Right lung (tissue), 5 donors: ENCODE results near the gene AMIGO2. TPM values are rescaled to one million over a fixed set of nuclear protein-coding genes. Genes with fewer than 3 reads are reported as not detected.
"Not testable (repeated sequence)": the region's sequence is repeated elsewhere in the genome, so short reads cannot be mapped to it uniquely, and the experiment has no call there.

Experiments
- DNase-seq, 2 donors: peaks; one replicate each; pipeline ENCODE4 v3.0.0-alpha.2; 2013
- polyA plus RNA-seq, 5 donors: library from polyadenylated mRNA; unstranded; fragments of 120-200 nt; gene quantifications; one replicate each; pipeline versions ENCODE4 v1.2.1 to v1.2.3, GENCODE V29; 2013; ENCODE audit warnings: inconsistent platforms in 1 of 5, low replicate concordance in 1 of 5; ENCODE audit not compliant: insufficient read length in 5 of 5, insufficient read depth in 1 of 5

AMIGO2 gene
- polyA plus RNA-seq, 5 donors = 2.2 to 3.8 (median 2.9) TPM

GRCh38 chr12:47075192-47076084, 4.3 kb downstream of the AMIGO2 start:
- DNase-seq = no peak

- DNase-seq = no peak
Measured at GRCh38 chr12:47074757-47075156, 5.0 kb downstream of the AMIGO2 start.

- no peak for DNase-seq
Measured at GRCh38 chr12:47073951-47074350, 5.8 kb downstream of the AMIGO2 start.

- DNase-seq = no peak
Measured at GRCh38 chr12:47071241-47071852, 8.4 kb downstream of the AMIGO2 start.

DNA sequence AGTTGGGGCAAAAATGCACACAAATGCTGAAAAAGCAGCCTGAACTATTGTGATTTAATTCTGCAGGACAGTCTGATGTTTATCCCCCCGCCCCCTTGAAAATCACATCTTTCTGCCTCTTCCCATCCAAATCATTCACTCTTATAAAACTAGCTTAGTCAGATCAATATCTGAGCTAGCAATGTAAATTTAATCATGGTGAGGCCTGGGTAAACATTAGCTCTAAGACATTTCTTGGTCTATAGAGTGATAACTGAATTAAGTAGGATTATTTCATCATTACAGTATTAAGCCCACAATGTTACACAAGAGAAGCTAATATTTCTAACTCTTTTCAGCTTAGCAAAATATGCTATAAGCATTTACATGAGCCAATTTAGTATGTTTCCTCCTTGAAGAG, 9.4 kb downstream of the AMIGO2 start:
- DNase-seq = no peak

GRCh38 chr12:47068539-47068938, 11.2 kb downstream of the AMIGO2 start:
- DNase-seq = no peak

DNA sequence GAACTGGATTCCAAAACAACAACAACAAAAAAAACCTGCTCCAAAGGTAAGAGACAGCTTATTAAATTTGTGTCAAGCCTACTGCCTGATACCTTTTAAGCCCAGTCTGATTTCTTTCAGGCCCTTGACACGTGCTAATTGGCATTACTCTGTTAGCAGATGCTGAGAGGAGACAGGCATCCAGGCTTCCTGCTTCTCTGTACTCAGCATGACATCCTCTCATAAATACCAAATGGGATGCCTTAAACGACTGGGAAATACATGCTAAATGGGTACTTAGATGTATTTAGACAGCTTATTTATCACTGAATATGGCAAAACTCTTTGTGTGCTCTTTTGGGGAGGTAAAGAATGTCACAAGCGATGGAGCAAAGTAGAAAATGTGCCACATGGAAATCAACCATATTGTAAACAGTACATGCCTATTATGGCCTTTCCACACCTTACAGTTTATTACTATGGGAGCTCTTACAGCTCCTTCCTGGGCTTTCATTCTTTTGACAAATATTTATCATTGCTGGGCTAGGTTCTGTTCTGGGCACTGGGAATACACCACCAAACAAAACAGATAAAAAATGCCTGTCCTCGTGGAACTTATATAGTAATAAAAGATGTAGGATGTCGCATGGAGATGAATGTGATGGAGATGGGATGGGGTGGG, 11.9 kb downstream of the AMIGO2 start:
- no peak for DNase-seq

- DNase-seq = no peak
Measured at GRCh38 chr12:47067176-47067575, 12.6 kb downstream of the AMIGO2 start.

DNA sequence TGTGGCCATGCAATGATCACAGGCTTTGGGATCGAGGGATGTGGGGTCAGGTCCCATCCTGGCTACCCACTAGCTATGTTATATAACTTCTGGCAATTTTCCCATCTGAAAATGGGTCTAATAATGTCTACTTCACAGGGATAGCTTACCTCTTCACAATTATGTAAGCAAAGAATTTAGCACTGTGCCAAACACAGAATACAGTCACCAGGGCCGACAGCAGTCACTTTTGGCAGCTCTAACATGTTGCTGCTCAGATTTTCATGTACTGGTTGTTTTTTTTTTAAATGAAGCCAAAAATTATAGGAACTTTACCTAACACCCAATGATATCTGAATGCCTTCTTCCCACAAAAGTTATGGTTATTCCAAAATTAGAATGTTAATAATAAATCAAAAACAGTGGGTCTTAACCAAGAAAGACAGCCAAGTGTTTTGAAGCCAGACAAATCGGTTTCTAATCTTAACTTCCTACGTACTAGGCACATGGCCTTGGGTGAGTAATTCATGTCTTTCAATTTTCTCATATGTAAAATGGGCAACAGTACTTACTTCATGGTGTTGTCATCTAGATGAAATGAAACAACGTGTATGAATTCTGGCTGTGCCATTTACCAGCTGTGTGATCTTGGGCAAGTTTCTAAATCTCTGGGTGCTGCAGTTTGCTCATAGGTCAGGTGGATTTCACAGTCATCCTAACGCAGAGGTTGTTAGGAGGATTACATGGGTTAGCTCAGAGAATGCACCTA, 13.3 kb downstream of the AMIGO2 start:
- DNase-seq = no peak

DNA sequence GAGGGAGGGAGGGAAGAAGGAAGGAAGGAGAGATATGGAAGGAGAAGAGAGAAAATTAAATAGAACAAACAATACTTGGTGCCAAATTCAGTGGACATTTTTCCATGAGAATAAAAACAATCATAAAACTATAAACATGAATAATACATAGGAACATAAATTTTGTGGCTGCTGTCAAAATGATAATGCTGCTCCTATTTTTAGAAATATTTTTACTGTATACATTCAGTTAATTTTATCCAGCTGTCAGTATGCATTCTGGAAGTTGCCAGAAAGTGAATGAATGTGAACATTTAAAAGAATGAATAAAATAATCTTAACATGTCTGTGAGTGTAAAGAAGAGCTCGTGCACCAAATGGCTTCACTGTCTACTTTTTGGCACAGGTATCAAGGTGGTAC, 14.2 kb downstream of the AMIGO2 start:
- no peak for DNase-seq

- not testable (repeated sequence) for DNase-seq
Measured at GRCh38 chr12:47058640-47059039, 21.1 kb downstream of the AMIGO2 start.

DNA sequence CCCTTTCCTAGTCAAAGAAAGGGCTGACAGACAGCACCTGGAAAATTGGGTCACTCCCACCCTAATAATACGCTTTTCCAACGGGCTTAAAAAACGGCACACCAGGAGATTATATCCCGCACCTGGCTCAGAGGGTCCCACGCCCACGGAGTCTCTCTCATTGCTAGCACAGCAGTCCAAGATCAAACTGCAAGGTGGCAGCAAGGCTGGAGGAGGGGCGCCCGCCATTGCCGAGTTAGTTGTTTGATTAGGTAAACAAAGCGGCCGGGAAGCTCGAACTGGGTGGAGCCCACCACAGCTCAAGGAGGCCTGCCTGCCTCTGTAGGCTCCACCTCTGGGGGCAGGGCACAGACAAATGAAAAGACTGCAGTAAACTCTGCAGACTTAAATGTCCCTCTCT, 22.8 kb downstream of the AMIGO2 start:
- DNase-seq = not testable (repeated sequence)

GRCh38 chr12:47055856-47056255, 23.9 kb downstream of the AMIGO2 start:
- DNase-seq = not testable (repeated sequence)

- no peak for DNase-seq
Measured at GRCh38 chr12:47054659-47055058, 25.1 kb downstream of the AMIGO2 start.

DNA sequence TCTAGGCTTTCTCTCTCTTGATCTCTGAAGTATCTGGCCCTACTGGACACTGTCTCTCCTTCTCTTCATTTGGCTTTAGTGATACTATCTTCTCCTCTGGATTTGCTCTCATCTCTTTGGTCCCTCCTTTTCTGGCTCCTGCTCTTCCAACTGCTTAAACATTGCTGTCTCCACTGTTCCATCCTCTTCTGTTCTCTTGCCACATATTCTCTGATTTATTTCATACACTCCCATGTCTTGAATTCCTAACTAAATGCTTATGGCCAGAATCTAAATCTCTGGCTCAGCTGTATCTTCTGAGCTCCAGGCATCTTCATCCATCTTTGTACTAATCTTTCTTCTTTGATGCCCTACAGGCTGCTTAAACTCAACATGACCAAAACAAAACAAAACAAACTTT, 25.8 kb downstream of the AMIGO2 start:
- DNase-seq = no peak

GRCh38 chr12:47052274-47052673, 27.5 kb downstream of the AMIGO2 start:
- no peak for DNase-seq

DNA sequence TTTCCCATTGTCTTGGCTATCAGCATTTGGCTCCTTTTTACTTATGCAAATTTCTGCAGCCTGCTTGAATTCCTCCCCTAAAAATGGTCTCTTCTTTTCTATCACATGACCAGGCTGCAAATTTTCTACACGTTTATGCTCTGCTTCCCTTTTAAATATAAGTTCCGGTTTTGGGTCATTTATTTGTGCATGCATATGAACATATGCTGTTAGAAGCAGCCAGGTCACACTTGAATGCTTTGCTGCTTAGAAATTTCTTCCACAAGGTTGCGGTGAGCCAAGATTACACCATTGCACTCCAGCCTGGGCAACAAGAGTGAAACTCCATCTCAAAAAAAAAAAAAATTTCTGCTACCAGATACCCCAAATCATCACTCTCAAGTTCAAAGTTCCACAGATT, 28.5 kb downstream of the AMIGO2 start:
- not testable (repeated sequence) for DNase-seq

DNA sequence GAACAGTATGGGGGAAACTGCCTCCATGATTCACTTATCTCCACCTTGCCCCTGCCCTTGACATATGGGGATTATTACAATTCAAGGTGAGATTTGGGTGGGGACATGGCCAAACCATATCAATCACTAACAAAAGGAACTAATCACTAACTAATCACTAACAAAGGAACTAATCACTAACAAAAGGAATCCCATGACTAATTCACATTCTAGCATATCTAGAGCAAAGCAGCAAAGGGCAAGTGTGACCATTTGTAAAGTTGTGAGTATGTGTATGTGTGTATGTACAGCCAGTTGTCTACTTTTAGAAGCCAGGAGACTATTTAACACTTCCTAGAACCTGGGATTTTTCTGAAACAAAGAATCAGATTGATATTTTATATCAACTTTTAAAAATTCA, 31.2 kb downstream of the AMIGO2 start:
- no peak for DNase-seq

DNA sequence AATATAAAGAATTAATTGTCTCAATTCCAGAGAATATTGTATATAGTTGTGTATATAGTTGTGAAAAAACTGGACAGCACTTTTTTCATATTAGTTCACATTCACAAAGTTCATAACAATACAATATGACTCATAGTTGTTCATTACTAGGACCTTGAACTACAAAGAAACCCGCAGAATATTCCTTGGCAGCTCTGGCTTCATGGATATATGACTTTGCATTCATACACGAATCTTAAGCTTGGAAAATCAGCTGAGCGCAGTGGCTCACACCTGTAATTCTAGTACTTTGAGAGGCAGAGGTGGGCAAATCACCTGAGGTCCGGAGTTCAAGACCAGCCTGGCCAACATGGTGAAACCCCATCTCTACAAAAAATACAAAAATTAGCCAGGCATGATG, 38.4 kb downstream of the AMIGO2 start:
- DNase-seq = no peak

DNA sequence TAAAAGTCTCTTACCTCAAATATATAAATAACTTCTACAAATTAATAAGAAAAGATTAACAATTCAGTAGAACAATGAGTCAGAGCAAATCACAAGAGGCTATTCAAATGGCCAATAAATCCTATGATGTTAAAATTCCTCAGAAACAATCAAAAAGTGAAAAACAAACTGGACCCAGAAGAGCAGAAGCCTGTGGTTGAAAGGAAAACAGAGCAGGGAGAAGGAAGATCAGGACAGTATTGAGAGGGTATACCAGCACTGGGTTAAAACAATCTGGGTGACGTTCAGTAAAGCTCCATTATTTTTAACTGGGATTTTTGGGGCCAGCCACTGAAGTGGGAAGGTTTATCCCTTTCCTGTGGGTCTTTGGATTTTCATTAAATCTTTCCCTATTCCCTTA, 40.0 kb downstream of the AMIGO2 start:
- no peak for DNase-seq

DNA sequence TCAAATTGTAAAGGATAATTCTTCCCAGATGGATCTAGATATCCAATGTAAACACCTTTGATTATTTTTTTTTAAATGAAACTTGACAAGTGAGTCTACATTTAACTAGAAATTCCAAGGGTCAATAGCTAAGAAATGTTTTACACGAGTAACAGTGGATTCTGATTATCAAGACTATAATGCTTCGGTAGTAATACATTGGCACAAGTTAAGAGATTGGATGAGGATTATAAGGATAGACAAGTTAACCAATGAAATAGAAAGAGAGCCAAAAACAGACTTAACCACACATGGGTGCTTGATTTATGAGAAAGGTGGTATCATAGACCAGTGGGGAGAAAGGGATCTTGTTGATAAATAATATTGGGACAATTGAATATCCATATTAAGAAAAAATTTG, 40.7 kb downstream of the AMIGO2 start:
- no peak for DNase-seq

GRCh38 chr12:47038270-47038748, 41.5 kb downstream of the AMIGO2 start:
- peak in 1 of 2 donors; percentile 2 for DNase-seq
